ENCODE results near the gene CCDC3.

GRCh38 chr10:12980102-12980661 is 21.3 kb downstream of the CCDC3 start:
- TF ChIP-seq POLR2A (IDR thresholded peaks at IDR 0.05) (no peak), CTCF (IDR thresholded peaks at IDR 0.05) (no peak)
